GM18498 (cell line): ENCODE data around the gene OLFM4.

ENCODE experiments used
- ATAC-seq: cut with Tn5 transposase; IDR thresholded peaks from one replicate; pipeline ENCODE4 v1.9.1; 2021; ENCODE audit warnings: mild to moderate bottlenecking, moderate library complexity; ENCODE audit not compliant: unreplicated experiment

Gene OLFM4

GRCh38 chr13:53064731-53065130 is 36.1 kb downstream of the OLFM4 start:
- no peak for ATAC-seq

GRCh38 chr13:53066411-53066810 is 37.8 kb downstream of the OLFM4 start:
- ATAC-seq: no peak

GRCh38 chr13:53068585-53069520 is 40.2 kb downstream of the OLFM4 start:
- ATAC-seq: no peak

GRCh38 chr13:53069800-53070199 is 41.2 kb downstream of the OLFM4 start:
- no peak for ATAC-seq

GRCh38 chr13:53073711-53074110 is 45.1 kb downstream of the OLFM4 start:
- ATAC-seq: no peak

- no peak for ATAC-seq
These were observed 45.5 kb downstream of the OLFM4 start for GRCh38 chr13:53074114-53074513.

GRCh38 chr13:53075356-53076041 is 46.9 kb downstream of the OLFM4 start:
- no peak for ATAC-seq

DNA sequence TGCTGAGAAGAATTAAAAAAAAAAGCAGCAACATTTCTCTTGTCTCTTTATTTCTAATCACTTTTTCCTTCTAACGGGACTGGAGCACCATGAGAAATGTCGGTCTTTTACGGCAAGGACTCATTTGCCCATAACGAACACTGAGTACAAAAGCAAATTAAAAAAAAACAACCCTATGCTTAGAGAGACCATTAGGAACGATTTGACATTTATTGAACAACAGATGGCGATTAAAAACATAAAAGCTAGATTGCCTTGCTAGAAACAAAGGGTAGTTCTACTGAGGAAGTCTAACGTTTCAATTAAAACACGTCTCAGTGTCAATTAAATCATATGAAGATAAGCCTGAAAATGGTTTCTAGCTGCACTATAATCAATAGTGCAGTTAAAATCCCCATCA is 51.1 kb downstream of the OLFM4 start:
- no peak for ATAC-seq

GRCh38 chr13:53088871-53089270 is 60.3 kb downstream of the OLFM4 start:
- ATAC-seq: no peak

DNA sequence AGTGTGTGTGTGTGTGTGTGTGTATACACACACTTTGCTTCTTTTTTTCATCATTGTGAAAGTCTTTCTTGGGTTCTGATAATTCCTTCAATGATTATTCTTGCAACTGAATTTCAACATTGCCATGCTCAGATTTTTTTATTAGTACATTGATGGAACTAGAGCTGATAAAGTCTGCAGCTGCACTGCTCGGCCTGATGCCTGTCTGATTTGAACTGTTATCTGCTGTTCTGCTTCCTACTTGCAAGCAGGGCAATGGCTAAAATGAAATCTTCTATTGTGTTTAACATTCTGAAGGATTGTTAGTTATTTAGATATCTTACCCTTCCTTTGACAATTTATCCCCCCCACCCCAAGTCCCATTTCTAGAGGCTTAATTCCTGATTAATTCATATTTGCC is 61.3 kb downstream of the OLFM4 start:
- no peak for ATAC-seq

DNA sequence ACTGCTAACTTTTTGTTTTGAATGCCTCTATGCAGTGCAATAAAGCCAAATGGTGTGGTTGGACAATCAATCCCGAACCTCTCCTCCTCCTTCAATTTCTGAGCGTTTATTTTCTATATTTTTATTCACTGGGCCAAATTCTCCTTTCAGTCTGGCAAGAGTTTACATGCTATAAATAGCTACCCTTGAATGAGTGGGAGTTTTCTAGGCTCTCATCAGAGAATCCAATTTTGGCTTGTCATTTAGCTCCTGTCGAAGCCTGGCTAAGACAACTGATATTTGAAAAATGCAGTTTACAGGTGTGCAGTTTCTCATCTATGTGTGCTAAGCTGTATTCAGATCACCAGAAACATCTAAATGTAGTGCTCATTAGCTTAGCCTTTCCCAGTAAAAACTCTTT is 61.8 kb downstream of the OLFM4 start:
- no peak for ATAC-seq

GRCh38 chr13:53092931-53093330 is 64.3 kb downstream of the OLFM4 start:
- ATAC-seq: no peak

DNA sequence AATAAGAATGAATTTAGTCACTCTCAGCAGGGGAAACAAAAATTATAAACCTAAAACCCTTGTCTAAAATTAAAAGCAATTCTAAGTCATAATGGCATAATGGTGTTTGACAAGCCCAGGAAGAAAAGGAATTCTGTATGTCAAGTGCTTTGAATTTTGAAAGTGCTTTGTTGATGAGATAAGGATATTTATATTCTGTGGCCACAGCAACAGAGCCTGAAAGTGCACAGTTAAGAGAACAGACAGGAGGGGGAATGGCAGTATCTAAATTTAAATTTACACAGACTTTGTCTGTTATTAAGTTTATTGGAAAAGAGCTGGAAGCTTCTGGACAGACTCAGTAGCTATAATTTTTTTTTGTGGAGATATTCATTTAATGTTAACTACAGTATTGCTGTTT is 69.8 kb downstream of the OLFM4 start:
- ATAC-seq: no peak

DNA sequence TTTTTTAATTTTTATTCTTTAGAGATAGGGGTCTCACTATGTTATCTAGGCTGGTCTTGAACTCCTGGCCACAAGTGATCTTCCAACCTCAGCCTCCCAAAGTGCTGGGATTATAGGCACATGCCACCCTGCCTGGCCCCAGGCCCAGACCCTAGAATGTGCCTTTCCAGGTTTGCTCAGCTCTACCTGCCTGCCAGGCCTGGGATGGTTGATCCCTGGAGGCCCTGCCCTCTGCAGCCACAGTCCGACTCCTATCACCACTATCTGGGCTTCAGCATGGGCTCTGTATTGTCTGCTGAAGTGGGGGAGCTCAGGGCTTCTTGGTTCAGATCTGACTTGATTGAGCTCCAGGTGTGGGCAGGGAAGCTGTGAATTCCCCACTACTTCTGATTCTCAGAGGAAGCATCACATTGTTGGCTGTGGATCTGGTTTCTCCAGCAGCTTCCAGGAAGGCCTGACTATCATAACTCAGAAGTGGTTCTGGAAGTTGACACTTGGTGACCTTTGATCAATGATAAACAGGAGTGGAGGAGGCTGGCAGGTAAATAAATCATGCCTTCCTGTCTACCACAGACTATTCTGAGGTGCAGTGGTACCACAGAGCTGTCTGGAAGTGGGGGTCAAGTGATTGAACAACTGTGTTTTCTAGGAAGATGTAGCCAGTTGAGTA is 71.9 kb downstream of the OLFM4 start:
- no peak for ATAC-seq
